DOHH2 (cell line): ENCODE data around the gene CLN6.

ENCODE experiments used
- EZH2phosphoT487 ChIP-seq: fragments of 200-600 bp; sonication (generic); IDR thresholded peaks from 2 replicates; pipeline ENCODE4 v1.6.1; 2017; ENCODE audit warnings: borderline replicate concordance, mild to moderate bottlenecking, antibody characterized with exemption, low read length, moderate library complexity, mixed read lengths
- TF ChIP-seq, protein P1 (sequence below): fragments of 200-600 bp; sonication (generic); IDR thresholded peaks from one replicate; pipeline ENCODE4 v1.5.1; 2014; ENCODE audit warnings: antibody characterized with exemption, mild to moderate bottlenecking, low read depth, low read length; ENCODE audit not compliant: poor library complexity, severe bottlenecking

DNA sequence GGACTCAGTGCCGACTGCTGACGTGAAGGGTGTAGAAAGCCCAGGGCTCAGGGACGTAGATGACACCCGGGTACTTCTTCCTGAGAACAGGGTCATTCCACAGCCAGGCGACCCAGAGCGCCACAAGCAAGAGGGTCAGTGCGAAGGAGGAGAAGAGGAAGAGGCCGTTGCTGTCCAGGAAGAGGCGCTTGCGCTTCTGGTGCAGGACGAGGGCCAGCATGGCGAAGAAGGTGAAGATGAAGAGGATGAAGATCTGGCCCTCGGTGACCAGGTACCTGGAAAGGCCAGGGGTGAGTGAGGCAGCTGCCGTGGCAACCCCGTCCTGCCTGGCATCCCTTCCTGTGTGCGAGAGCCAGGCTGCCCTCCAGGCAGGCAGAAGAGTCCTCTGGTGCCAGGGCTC is 21.4 kb downstream of the CLN6 start:
- TF ChIP-seq, protein P1, sequence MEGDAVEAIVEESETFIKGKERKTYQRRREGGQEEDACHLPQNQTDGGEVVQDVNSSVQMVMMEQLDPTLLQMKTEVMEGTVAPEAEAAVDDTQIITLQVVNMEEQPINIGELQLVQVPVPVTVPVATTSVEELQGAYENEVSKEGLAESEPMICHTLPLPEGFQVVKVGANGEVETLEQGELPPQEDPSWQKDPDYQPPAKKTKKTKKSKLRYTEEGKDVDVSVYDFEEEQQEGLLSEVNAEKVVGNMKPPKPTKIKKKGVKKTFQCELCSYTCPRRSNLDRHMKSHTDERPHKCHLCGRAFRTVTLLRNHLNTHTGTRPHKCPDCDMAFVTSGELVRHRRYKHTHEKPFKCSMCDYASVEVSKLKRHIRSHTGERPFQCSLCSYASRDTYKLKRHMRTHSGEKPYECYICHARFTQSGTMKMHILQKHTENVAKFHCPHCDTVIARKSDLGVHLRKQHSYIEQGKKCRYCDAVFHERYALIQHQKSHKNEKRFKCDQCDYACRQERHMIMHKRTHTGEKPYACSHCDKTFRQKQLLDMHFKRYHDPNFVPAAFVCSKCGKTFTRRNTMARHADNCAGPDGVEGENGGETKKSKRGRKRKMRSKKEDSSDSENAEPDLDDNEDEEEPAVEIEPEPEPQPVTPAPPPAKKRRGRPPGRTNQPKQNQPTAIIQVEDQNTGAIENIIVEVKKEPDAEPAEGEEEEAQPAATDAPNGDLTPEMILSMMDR = no peak
- no peak for TF ChIP-seq EZH2phosphoT487
